Progenitor cell of endocrine pancreas (in vitro differentiated cells): ENCODE data around the gene LRBA. TPM values are rescaled to one million over a fixed set of nuclear protein-coding genes. Genes with fewer than 3 reads are reported as not detected.

ENCODE experiments used
- DNase-seq: peaks from one replicate; pipeline ENCODE4 v3.0.0; 2021; ENCODE audit warnings: low spot score; ENCODE audit not compliant: unreplicated experiment
- H3K27ac Mint-ChIP-seq: 2 replicates; pipeline ENCODE4 v1.8.0; 2021; ENCODE audit warnings: mild to moderate bottlenecking, moderate library complexity, mixed read lengths
- H3K27me3 Mint-ChIP-seq: 2 replicates; pipeline ENCODE4 v1.8.0; 2021; ENCODE audit warnings: mixed read lengths
- H3K36me3 Mint-ChIP-seq: 2 replicates; pipeline ENCODE4 v1.8.0; 2022; ENCODE audit warnings: mixed read lengths; ENCODE audit not compliant: insufficient read depth
- H3K4me1 Mint-ChIP-seq: 2 replicates; pipeline ENCODE4 v1.8.0; 2021; ENCODE audit warnings: low read depth, mixed read lengths
- H3K4me3 Mint-ChIP-seq: 2 replicates; pipeline ENCODE4 v1.8.0; 2021; ENCODE audit warnings: low read depth, mild to moderate bottlenecking, moderate library complexity, mixed read lengths
- H3K9me3 Mint-ChIP-seq: 2 replicates; pipeline ENCODE4 v1.8.0; 2021; ENCODE audit warnings: low read depth, mixed read lengths
- CTCF ChIP-seq: fragments of 200-600 bp; sonication (generic); IDR thresholded peaks from one replicate; pipeline ENCODE4 v1.5.0; 2021; ENCODE audit warnings: antibody characterized with exemption, mild to moderate bottlenecking; ENCODE audit not compliant: unreplicated experiment
- total RNA-seq: library from RNA; stranded (reverse); gene quantifications from 2 replicates; pipeline ENCODE4 v1.2.1, GENCODE V29; 2021

Gene LRBA
- total RNA-seq, 1 donor from 2014 or later = 95.2 TPM

GRCh38 chr4:150768497-150768896 is 246.6 kb downstream of the LRBA start:
- TF ChIP-seq CTCF = no peak
- Mint-ChIP-seq H3K4me1 (peaks cover 1% of the 10 kb centered on the region), H3K4me3 (no peak overlapping the region), H3K27me3 (no peaks in the 10 kb centered on the region), H3K36me3 (peaks cover 16% of the 10 kb centered on the region), H3K27ac (no peak overlapping the region), H3K9me3 (peaks cover 12% of the 10 kb centered on the region)
- DNase-seq = no peak

GRCh38 chr4:150765216-150765615 is 249.9 kb downstream of the LRBA start:
- Mint-ChIP-seq H3K27me3 (no peaks in the 10 kb centered on the region), H3K27ac (no peak overlapping the region), H3K4me1 (no peaks in the 10 kb centered on the region)

DNA sequence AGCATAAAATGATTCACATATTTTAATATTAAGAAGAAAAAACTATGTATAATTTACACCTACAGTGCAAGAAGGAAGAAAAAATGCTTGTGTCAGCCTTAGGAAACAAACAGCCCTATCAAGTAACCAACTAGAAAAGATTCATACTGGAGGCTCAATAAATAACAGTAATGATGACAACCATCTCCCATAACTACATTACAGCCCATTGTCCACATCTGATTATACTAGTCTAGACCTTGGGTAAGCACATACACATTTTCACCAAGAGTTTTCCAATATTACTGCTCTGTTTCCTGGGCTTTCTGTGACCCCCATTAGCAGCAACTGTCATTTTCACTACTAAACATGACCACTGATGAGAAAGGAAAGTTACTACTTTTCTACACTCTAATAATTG is 263.4 kb downstream of the LRBA start:
- no peak for TF ChIP-seq CTCF
- peaks cover 5% of the 10 kb centered on the region for H3K36me3 Mint-ChIP-seq
- H3K4me1 Mint-ChIP-seq = peaks cover 5% of the 10 kb centered on the region
- no peak for DNase-seq
- H3K4me3 Mint-ChIP-seq = no peak overlapping the region
- no peaks in the 10 kb centered on the region for H3K27me3 Mint-ChIP-seq
- no peaks in the 10 kb centered on the region for H3K9me3 Mint-ChIP-seq
- no peak overlapping the region for H3K27ac Mint-ChIP-seq

More at GRCh38 chr4:150765216-150765615, 249.9 kb downstream of the LRBA start:
- peaks cover 20% of the 10 kb centered on the region for H3K36me3 Mint-ChIP-seq
- TF ChIP-seq CTCF = no peak
- no peak for DNase-seq
- no peak overlapping the region for H3K4me3 Mint-ChIP-seq
- H3K9me3 Mint-ChIP-seq = peaks cover 12% of the 10 kb centered on the region

- Mint-ChIP-seq H3K4me3 (no peak overlapping the region), H3K4me1 (peaks cover 5% of the 10 kb centered on the region), H3K36me3 (peaks cover 7% of the 10 kb centered on the region), H3K27me3 (no peaks in the 10 kb centered on the region), H3K27ac (no peak overlapping the region), H3K9me3 (no peaks in the 10 kb centered on the region)
- no peak for DNase-seq
- no peak for TF ChIP-seq CTCF
Measured at GRCh38 chr4:150750824-150751223, 264.3 kb downstream of the LRBA start.

DNA sequence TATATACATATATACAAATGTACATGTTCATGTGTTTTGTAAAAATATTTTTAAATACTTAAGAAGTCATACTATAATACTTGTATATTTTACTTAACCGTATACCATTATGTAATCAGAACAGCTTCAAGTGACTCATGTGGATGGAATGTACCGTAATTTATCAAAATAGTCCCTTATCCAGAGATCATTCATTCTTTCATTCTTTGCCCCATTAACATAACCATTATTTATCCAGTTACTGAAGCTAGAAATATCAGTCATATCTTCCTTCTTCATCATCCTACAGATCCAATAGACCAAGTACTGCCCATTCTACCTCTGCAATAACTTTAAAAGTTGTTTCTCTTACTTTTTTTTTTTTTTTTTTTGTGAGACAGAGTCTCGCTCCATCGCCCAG is 268.9 kb downstream of the LRBA start:
- DNase-seq = no peak
- no peak for TF ChIP-seq CTCF
- Mint-ChIP-seq H3K4me1 (no peaks in the 10 kb centered on the region), H3K9me3 (no peaks in the 10 kb centered on the region), H3K36me3 (peaks cover 7% of the 10 kb centered on the region), H3K27ac (no peak overlapping the region), H3K4me3 (no peak overlapping the region), H3K27me3 (no peaks in the 10 kb centered on the region)
